ENCODE measurements around the gene CZIB. TPM values are rescaled to one million over a fixed set of nuclear protein-coding genes. Genes with fewer than 3 reads are reported as not detected.

The CZIB gene
- total RNA-seq, 1 donor from 2014 or later, result 58.0 TPM

GRCh38 chr1:53264048-53264447, 43.6 kb upstream of the CZIB start:
- TF ChIP-seq, protein P1, sequence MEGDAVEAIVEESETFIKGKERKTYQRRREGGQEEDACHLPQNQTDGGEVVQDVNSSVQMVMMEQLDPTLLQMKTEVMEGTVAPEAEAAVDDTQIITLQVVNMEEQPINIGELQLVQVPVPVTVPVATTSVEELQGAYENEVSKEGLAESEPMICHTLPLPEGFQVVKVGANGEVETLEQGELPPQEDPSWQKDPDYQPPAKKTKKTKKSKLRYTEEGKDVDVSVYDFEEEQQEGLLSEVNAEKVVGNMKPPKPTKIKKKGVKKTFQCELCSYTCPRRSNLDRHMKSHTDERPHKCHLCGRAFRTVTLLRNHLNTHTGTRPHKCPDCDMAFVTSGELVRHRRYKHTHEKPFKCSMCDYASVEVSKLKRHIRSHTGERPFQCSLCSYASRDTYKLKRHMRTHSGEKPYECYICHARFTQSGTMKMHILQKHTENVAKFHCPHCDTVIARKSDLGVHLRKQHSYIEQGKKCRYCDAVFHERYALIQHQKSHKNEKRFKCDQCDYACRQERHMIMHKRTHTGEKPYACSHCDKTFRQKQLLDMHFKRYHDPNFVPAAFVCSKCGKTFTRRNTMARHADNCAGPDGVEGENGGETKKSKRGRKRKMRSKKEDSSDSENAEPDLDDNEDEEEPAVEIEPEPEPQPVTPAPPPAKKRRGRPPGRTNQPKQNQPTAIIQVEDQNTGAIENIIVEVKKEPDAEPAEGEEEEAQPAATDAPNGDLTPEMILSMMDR (IDR thresholded peaks at IDR 0.05), result no peak
- no peaks in the 10 kb centered on the region for H3K27me3 ChIP-seq

GRCh38 chr1:53262000-53262399, 41.6 kb upstream of the CZIB start:
- Histone ChIP-seq H3K4me3 (no peak overlapping the region), H3K27me3 (no peaks in the 10 kb centered on the region), H3K27ac (no peak overlapping the region), H3K9me3 (no peaks in the 10 kb centered on the region), H3K36me3 (peaks cover 4% of the 10 kb centered on the region), H3K4me1 (no peaks in the 10 kb centered on the region)
- ATAC-seq (no peak), DNase-seq (no peak)
- intact Hi-C loops (cut with DNase I), result no loop called here
- TF ChIP-seq, protein P1 (IDR thresholded peaks at IDR 0.05), result no peak

More at GRCh38 chr1:53264048-53264447, 43.6 kb upstream of the CZIB start:
- DNase-seq (no peak), ATAC-seq (no peak)
- Histone ChIP-seq H3K36me3 (peaks cover 4% of the 10 kb centered on the region), H3K27ac (no peak overlapping the region), H3K4me3 (no peak overlapping the region), H3K9me3 (no peaks in the 10 kb centered on the region), H3K4me1 (no peaks in the 10 kb centered on the region)
- intact Hi-C loops (cut with DNase I), result no loop called here

GRCh38 chr1:53260631-53261247, 40.3 kb upstream of the CZIB start:
- Histone ChIP-seq H3K36me3 (peaks cover 4% of the 10 kb centered on the region), H3K4me3 (no peak overlapping the region), H3K9me3 (no peaks in the 10 kb centered on the region), H3K4me1 (no peaks in the 10 kb centered on the region), H3K27me3 (no peaks in the 10 kb centered on the region), H3K27ac (no peak overlapping the region)
- ATAC-seq (no peak), DNase-seq (no peak)
- TF ChIP-seq, protein P1 (IDR thresholded peaks at IDR 0.05), result no peak
- intact Hi-C loops (cut with DNase I), result no loop called here

DNA sequence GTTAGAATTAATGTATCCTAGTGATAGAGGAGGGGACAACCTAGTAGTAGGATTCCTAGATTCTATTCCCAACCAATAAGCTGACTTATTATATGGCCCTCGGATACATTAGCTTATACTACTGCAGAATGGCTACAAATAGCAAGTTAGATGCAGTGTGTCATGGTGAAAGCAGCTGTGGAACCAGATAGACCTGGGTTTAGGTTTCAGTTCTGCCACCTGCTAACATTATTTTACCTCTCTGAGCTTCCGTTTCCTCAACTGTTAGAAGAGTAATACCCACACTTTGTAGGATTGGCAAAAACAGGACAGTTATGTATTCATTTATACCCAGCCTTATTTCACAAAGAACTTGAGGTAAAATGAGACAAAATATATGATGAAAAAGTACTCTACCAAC, 39.5 kb upstream of the CZIB start:
- Histone ChIP-seq H3K4me3 (no peak overlapping the region), H3K36me3 (peaks cover 4% of the 10 kb centered on the region), H3K27ac (no peak overlapping the region), H3K9me3 (no peaks in the 10 kb centered on the region), H3K4me1 (no peaks in the 10 kb centered on the region), H3K27me3 (no peaks in the 10 kb centered on the region)
- DNase-seq (no peak), ATAC-seq (no peak)
- intact Hi-C loops (cut with DNase I), result no loop called here
- TF ChIP-seq, protein P1 (IDR thresholded peaks at IDR 0.05), result no peak

DNA sequence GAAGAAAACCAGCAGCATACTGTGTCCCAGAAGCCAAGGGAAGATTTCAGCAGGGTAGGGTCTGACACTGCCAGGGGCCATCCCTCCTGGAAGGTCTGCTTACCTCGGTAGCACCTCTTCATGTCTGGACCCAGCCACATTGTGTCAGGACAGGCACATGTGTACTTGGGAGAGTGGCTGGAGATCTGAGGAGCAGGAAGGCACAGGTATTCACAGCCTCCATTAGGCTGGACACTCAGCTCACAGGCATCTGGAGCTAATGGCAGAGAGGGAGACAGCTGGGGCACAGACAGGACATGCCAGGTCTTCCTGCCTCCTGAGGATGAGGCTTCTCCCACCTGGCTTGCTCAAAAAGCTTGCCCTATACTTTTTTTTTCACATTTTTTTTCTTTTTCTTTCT, 37.8 kb upstream of the CZIB start:
- H3K9me3 ChIP-seq, result no peaks in the 10 kb centered on the region
- no peak for ATAC-seq
- no peak overlapping the region for H3K27ac ChIP-seq
- H3K4me3 ChIP-seq, result no peak overlapping the region
- no peak for DNase-seq
- TF ChIP-seq, protein P1 (IDR thresholded peaks at IDR 0.05), result no peak
- no peaks in the 10 kb centered on the region for H3K27me3 ChIP-seq
- peaks cover 4% of the 10 kb centered on the region for H3K36me3 ChIP-seq
- H3K4me1 ChIP-seq, result no peaks in the 10 kb centered on the region
- intact Hi-C loops (cut with DNase I), result no loop called here
